T-helper 1 cell (primary cell): ENCODE data around the gene MEF2B.
A peak's percentile ranks its signal among the peaks of the same experiment; 100 is the strongest.
"Not testable (repeated sequence)": the region's sequence is repeated elsewhere in the genome, so short reads cannot be mapped to it uniquely, and the experiment has no call there.

Experiments
- DNase-seq, 5 donors: peaks; one replicate each; pipeline ENCODE4 v3.0.0-alpha.2; 2012 to 2020

The MEF2B gene

DNA sequence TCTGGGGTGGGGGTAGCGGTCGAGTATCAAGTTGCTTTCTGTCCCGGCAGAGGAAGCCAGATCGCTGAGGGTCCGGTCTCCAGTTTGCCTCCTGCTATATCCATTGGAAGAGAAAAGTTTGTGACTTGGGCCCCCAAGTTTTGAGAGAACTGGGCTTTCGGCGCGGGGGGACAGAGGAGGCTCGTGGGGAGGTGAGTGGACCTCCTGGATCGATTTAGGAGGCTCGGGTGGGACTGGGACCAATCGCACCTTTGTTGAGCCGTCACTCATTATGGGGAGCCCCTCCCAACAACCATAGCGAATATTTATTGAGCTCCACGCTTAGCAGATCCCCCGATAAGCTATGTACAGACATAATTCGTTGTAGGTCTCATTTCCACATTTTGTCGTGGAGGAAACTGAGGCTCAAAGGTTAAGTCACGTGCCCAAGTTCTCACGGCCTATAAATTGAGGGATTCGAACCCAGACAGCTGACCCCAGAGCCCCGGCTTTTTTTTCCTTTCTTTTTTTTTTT, 22.9 kb upstream of the MEF2B start:
- no peak for DNase-seq

DNA sequence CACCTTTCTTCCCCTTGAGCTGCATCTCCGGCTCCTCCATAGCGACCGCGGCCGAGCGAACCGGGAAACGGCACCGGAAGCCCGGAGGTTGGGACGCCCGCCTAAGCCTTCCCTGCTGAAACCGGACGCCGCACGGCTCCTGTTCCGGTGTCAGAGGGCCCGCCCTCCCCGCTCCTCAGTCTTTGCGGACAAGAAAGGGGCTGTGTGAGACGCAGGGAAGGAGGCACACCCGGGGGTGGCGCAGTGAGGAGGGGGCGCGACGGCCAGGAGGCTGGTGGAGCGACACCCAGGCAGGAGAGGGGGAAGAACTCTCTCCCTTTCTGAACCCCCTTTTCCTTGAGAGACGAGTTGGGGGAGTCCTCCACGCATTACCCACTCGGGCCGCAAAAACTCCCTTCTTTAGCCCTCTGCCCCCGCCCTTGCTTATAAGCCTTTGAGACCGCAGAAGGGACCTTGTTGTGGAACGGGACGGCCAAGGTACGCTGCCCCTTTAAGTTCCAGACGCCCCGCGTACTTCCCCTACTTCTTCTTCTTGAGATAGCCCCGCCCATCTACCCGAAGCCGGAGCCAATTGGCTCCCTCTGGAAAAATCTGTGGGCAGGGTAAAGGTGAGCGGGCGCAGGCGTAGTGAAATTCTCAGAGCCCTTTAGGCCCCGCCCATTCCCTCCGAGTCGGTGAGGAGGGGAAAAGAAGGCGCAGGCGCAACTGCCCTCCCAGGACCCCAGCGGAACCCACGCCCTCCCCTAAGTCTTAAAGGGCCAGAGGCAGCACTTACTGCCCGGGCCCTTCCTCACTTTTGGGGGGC, 22.2 kb upstream of the MEF2B start, which contains the start of the genes BORCS8 and RFXANK:
Gene BORCS8 (minus strand): TSS at position 75 of the 805 bp plus-strand sequence. CDS start 35 bp downstream, at position 40.
Gene RFXANK (plus strand): TSS at position 181 of the 805 bp plus-strand sequence. CDS start 1,689 bp downstream, outside the sequence.
- DNase-seq = peak; percentile 97 to 99 (median 98)

DNA sequence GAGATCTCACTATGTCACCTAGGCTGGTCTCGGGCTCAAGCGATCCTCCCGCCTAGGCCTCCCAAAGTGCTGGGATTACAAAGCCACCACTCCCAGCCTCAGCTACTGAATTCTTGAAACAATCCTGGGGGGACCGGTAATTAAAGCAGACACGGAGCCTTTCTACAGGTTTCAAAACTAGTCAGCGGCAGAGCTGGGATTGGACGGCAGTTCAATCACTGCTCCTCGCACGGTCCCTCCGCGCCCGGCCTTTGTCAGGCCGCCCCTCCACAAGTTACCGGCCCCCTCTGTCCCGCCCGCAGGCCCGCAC, 21.7 kb upstream of the MEF2B start:
- no peak for DNase-seq

DNA sequence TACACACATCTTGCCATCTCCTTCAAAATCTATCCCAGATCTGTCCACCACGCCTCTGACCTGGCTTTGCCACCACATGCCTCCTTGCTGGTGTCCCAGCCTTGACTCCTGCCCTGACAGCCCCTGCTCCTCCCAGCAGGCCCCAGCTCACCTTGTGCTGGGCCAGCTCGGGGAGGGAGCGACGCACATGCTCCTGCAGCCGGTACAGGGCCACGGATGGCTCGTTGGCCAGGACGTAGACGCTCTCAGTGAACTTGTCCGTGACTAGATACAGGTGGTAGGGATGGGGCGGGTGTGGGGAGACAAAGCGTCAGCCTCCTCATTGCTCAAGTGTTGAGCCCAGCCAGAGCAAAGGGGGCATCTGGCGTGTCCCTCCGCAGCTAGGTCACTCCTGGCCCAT, 16.7 kb upstream of the MEF2B start:
- no peak for DNase-seq

DNA sequence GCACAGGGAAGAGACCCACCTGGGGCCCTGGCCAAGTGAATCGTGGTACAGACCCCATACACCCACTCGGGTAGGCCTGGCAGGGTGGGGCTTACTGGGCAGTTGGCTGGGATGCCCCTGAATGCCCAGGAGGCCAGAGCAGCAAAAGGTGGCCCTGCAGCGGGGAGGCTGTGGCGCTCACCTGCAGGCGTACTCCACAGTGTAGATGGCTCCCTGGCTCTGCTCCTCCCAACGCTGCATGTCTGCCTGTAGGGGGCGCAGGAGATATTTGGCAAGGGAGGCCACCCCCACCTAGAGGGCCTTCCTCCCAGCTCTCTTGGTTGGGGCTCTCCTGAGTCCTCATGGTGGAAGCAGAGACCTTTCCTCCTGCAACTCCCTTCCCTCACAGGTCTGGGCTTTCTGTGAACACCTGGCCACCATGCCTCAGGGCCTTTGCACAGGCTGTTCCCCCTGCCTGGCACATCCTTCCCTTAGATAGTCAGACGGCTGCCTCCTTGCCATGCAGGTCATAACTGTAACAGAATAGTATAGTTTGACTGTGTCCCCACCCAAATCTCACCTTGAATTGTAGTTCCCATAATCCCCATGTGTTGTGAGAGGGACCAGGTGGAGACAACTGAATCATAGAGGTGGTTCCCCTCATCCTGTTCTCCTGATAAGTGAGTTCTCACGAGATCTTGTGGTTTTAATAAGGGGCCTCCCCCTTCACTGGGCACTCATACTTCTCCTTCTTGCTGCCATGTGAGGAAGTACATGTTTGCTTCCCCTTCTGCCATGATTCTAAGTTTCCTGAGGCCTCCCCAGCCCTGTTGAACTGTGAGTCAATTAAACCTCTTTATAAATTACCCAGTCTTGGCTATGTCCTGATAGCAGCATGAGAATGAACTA, 16.0 kb upstream of the MEF2B start:
- DNase-seq = peak; percentile 23 to 65 (median 52)

DNA sequence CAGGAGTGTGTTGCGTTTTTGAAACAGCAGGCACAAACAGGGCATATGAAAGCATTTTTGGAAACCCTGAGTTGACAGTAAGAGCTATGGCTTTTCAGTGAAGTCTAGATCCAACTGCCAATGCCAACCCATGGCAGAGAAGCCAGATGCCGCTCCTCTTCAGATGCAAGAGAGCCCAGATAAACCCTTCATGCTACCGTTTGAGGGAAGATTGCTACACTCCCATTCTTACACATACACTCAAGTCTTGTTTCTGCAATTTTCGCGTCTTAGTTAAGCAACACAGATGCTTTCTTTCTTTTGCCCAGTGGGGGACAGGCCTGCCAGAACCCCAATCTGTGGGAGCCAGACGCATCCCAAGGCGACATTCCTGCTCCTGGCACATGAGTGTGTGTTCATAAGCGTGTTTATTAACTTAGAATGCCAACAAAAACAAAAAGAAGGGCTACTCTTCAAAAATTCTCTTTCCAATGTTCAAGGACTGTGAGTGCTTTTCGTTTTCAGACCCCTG, 11.5 kb upstream of the MEF2B start:
- DNase-seq = no peak

DNA sequence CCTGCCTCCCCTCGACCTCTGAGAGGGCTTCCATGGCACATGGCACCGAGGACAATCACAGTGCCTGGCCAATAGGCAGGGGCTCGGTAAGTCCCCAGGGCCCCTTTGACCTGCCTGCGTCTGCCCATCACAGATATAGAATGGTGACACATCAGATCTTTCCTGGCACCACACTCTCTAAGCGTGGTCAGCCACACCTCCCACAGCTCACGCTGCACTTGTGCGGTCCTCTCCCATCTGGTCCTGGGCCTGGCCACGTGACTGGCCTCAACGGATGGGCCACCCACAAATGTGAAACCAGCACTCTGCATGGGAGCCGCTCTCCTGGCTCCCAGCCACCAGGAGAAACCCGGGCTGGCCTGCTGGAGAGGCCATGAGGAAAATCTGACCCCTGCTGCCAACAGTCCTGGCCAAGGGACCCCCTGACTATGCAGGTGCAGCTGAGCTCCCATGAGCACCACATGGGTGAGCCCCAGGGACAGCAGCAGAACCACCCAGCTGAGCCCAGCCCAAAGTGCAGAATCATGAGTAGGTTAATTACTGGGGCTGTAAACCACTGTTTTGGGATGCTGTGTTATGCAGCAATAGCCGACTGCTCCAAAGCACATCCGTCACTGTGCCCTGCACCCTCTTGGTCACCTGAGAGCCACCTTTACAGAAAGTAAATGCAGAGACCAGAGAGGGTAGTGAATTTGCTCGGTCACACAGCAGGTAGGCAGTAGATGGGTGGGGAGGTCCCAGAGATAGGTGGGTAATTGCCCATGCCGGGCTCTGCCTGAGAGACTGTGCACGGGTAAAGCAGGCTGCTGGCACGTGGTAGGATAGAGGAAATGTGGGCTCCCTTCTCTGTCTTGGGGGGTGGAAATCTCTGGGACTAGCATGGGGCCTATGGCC, 9.7 kb upstream of the MEF2B start:
- DNase-seq = no peak

DNA sequence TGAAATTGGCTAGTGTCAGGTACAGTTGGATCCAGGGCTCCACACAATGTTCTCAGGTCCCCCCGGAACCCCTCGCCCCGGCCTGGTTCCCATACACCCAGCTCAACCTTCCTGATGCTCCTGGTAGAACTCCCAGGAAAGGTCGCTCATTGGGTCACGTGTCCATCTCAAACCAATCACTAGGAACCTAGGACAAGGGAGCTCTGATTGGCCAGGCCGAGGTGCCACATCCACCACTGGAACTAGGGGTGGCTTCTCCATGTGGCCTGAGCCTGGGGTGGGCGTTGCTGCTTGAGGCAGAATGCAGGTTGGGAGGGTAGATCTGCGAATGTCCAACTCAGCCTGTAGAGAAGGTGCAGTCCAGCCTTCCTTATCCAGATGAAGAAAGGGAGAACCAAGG, 6.9 kb upstream of the MEF2B start:
- DNase-seq = no peak

DNA sequence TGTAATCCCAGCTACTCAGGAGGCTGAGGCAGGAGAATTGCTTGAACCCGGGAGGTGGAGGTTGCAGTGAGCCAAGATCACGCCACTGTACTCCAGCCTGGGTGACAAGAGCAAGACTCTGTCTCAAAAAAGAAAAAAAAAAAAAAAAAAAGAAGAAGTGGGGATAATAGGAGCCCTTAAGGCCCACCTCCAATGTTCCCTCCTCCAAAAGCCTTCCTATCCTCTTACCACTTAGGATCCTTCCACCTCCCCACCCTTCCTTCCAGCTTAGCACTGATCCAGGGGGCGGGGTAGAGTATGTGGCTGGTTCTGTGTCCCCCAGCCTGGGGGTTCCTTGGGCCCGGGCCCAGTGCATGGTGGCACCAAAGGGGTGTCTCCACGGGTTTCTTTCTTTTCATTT, 3.2 kb upstream of the MEF2B start:
- DNase-seq = not testable (repeated sequence)

DNA sequence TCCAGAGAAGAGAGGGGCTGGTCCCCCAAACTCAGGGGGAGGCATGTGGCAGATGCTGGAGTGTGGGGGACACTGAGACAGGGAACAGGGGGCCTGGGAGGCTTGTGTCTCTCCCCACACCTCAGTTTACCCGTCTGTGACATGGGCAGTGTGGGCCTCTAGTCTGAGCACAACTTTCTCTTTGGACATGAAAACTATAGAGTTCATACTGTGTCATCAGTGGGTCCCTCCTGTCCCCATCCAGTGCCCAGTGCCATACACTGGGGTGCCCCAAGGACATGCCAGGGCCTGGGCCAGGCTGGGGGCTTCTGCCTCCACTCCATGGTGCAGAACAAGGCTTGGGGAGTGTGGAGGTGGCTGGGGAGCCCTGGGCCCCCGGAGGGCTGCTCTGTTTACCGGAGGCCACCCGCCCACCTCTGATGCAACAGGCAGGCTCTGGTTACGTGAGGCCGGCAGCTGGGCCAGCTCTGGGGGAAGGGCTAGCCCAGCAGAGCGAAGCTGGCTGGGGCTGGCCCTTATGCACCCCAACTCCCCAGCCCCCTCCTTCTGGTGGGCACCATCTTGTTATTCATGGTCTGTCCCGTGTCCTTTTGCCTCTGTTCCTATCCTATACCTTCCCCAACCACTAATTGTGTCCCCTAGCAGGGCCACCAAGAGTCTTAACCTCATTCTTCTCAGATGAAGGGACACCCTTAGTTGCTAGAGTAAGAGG, 1.9 kb upstream of the MEF2B start:
- no peak for DNase-seq

DNA sequence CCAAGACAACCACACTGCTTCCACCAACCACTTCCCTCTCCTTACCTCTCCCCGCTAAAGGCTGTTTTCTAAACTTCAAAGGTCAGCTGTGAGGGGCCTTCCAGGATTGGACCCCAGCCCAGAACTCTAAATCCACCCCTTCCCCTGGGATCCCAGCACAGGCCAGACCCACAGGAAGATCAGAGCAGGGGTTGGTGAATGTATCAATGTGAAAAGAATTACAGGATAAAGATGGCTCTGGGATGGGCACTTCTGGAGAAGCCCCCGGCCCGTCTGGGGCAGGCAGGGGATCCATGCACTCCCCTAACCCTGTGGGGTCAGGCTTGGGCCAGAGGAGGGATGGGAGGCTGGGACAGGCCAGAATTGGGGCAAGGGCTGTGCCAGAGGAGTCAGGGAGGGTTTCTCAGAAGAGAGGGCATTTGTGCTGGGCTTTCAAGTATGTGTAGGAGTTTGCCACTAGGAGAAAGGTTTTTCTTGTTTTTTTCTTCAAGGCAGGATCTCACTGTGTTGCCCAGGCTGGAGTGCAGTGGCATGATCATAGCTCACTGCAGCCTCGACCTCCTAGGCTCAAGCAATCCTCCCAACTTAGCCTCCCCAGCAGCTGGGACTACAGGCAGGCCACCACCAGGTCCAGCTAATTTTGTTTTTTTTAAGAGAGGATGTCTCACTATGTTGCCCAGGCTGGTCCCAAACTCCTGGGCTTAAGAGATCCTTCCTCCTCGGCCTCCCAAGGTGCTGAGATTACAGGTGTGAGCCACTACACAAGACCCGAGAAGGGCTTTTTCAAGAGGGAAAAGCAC, 1.0 kb upstream of the MEF2B start:
- DNase-seq = no peak

DNA sequence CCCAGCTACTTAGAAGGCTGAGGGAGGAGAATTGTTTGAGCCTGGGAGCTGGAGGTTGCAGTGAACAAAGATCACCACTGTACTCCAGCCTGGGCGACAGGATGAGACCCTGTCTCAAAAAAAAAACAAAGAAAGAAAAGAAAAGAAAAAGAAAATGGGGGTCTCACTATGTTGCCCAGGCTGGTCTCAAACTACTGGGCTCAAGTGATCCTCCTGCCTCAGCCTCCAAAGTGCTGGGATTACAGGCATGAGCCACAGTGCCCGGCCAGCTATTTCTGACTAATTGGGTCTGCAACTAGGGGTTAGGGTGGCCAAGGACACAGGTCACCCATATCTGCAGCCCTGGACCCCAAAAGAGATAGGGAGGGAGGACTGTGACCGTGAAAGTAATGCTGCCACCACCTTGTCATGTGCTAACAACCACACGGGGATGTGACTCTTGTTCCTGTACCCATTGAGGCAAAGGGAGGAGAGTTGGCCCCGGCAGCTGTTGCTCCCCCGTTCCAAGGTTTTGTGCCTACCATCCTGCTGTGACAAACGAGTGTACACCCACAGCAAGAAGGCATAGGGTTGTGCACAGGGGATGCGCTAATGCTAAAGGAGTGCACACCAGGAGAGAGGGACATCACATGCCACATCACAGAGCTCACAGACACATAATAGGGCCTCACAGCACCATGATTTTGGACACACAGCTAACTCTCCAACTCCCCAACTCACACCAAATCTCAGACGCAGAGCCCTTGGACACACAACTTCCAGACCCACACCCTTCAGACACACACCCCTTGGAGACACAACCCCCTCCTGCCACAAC, 619 bp downstream of the MEF2B start:
- DNase-seq = no peak

DNA sequence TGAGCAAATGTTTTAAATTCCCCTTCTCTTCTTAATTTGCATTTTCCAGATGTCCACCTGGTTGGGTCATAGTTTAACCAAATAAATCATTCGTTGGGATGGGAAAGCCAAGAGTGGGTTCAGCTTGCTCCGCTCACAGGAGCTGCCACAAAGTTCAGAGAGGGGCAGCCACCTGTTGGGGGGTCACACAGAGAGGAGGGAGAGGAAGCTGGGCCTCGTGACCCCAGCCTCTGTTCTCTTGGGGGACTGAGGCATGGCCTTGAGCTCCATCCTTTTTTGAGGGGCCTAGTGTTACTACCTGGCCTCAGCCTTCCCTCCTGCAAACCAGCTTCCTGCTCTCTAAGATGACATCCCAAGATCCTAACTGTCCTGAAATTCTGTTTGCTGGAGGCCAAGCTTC, 2.5 kb downstream of the MEF2B start:
- DNase-seq = no peak

DNA sequence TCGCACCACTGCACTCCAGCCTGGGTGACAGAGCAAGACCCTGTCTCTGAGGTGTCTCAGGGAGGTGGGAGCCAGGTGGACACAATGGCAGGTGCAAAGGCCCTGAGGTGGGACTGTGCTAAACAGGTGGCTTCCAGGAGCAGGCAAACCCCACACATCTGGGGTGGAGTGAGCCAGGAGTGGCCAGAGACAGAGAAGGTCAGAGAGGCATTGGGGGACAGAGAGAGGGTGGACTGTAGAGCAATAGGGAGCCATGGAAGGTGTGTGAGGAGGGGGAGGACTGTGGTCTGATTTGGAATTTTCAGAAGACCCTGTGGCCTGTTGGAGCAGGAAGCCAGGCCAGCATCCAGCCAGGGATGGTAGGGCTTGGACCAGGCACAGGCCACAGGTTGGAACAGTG, 4.7 kb downstream of the MEF2B start:
- DNase-seq = no peak

DNA sequence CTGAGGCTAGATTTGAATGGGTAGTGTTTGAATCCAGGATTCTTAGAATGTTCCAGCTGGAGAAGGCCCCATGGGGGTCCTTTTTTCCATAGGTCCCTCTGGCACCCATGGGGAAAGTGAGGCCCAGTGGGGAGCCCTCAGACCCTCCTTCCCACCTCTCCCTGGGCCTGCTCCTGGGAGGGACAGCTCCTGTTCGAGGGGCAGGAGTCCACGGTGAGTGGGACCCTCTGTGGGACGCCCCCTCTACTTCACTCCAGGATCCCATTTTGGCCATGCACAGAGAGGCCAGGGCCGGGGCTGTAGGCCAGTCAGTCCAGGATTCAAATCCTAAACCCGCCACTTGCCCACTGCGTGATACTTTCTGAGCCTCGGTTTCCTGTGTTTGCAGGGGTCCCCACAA, 7.6 kb downstream of the MEF2B start:
- DNase-seq = no peak

DNA sequence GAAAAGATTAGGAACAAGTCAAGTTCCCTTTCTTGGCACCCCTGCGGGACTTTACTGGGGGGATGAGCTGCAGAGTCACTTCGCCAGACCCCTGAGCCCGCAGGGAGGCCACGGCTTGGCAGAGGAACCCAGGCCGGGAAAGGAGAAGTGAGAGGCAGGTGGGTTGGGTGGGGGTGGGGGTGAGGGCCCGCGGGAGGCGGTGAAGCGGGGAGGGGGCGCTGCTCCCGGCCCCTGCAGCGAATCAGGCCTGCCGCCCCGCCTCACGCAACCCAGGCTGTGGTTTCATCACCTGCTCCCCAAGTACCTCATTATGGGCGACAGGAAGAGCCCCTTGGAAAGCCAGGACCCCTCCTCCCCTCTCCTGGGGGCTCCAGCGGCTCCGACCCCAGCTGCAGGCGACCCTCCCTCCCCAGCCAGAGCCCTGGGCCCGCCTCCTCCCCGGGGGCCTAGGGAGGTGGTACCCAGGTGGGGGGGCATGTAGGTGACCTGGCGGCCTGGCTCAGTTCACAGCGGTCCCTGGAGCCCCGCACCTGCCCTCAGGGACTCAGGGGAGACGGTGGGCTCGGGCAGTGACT, 9.5 kb downstream of the MEF2B start:
- no peak for DNase-seq

DNA sequence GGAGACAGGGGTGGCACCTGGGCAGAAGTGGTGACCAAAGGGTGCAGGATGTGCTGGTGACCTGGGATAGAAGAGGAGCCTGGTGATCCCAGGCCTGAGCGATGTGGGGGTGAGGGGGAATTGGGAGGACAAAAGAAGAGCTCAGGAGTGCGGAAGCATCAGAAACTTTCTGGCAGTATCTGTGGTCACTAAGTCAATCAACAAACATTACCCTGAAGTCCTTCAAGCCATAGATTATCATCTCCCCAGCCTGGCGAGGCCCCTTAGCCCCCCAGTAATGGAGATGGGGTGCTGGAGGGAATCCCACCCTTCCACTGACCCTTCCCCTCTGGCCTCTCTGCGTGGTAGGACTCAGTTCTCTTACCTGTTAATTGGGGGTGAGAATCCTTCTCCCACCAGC, 10.5 kb downstream of the MEF2B start:
- DNase-seq = no peak

DNA sequence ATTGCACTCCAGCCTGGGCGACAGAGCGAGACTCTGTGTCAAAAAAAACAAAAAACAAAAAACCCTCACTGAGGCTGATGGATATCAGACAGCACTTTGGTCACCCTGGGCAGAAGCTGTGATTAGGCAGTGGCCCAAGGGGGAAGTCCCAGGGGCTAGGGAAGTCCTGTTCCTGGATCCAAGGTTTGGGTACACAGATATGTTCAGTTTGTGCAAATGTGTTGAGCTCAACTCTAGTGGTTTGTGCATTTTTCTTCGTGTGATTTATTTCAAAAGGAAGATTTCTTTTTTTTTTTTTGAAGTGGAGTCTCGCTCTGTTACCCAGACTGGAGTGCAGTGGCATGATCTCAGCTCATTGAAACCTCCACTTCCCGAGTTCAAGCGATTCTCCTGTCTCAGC, 12.3 kb downstream of the MEF2B start:
- DNase-seq = no peak

DNA sequence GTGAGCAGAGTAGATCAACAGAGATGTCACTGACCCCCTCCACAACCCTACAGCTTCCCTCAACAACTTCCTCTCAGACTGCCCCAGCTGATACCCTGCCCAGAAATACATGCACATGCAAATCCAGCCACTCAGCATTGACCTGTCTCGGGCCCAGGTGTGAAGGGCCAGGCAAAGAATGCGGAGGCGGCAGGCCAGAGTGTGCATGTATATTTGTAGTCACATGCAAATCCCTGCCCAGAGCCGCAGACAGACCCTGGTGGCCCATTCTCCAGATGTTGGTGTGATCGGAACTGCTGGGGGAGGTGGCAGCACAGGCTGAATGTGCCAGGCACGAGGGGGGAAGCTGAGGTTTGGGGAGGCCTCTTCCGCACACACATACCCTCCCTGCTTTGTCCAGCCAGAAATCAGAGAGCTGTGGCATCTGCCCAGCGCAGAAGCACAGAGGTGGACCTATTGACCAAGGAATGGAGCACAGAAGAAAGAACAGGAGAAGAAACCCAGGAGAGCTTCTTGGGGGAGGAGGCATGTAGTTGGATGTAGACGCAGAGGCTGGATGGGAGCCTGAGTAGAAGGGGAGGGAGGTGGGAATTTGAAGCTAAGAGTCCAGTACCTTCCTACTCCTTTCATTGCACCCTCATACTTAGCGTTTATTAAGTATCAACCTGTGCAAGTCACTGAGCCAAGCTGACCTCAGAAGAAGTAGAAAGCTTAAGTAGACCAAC, 14.4 kb downstream of the MEF2B start:
- no peak for DNase-seq
